ENCODE results near the gene PPFIA1.

DNA sequence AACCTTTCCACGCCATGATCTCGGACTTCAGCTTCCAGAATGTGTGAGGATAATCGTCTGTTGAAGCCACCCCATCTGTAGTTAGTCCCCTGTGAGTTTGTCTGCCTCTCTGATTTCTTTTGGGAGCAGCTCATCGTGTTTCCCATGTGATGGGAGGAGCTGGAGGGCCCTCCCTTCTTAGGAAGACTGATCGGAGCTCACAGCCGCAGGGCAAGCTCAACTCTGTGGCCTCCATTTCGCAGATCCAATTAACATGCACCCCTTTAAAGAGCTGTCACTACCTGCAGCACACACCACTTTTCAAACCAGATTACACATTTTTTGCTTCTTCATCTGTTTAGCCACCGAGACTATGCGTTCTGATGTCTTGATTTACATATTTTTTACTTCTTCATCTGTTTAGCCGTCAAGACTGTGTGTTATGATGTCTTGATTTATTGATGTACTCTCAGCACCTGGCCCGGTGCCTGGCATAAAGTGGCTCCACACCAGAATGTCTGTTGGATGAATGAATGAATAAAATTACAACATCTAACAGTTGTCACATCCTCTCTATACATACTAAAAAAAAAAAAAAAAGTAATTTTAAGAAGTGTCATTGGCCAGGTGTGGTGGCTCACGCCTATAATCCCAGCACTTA, 14.9 kb upstream of the PPFIA1 start:
- TF ChIP-seq YY1 (IDR thresholded peaks at IDR 0.05; ENCODE audit: low read depth) (no peak), CEBPB (IDR thresholded peaks at IDR 0.05) (no peak), EGR1 (IDR thresholded peaks at IDR 0.05) (no peak), MAX (IDR thresholded peaks at IDR 0.05) (no peak), EP300 (IDR thresholded peaks at IDR 0.05; ENCODE audit: borderline replicate concordance) (no peak), TEAD4 (IDR thresholded peaks at IDR 0.05) (no peak)
- TF ChIP-seq, protein P1, sequence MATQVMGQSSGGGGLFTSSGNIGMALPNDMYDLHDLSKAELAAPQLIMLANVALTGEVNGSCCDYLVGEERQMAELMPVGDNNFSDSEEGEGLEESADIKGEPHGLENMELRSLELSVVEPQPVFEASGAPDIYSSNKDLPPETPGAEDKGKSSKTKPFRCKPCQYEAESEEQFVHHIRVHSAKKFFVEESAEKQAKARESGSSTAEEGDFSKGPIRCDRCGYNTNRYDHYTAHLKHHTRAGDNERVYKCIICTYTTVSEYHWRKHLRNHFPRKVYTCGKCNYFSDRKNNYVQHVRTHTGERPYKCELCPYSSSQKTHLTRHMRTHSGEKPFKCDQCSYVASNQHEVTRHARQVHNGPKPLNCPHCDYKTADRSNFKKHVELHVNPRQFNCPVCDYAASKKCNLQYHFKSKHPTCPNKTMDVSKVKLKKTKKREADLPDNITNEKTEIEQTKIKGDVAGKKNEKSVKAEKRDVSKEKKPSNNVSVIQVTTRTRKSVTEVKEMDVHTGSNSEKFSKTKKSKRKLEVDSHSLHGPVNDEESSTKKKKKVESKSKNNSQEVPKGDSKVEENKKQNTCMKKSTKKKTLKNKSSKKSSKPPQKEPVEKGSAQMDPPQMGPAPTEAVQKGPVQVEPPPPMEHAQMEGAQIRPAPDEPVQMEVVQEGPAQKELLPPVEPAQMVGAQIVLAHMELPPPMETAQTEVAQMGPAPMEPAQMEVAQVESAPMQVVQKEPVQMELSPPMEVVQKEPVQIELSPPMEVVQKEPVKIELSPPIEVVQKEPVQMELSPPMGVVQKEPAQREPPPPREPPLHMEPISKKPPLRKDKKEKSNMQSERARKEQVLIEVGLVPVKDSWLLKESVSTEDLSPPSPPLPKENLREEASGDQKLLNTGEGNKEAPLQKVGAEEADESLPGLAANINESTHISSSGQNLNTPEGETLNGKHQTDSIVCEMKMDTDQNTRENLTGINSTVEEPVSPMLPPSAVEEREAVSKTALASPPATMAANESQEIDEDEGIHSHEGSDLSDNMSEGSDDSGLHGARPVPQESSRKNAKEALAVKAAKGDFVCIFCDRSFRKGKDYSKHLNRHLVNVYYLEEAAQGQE (IDR thresholded peaks at IDR 0.05; ENCODE audit: low read depth) = no peak
